Lung (tissue), 12 donors: ENCODE measurements around the gene DBF4B. TPM values are rescaled to one million over a fixed set of nuclear protein-coding genes. Genes with fewer than 3 reads are reported as not detected.

Experiments used
- ATAC-seq: fragments of 200-7000 bp; cut with Tn5 transposase; one replicate; pipeline ENCODE4 v1.9.1; 2020; ENCODE audit warnings: moderate number of reproducible peaks; ENCODE audit not compliant: insufficient read depth, low FRiP score
- DNase-seq, 3 donors: peaks; one replicate each; pipeline ENCODE4 v3.0.0-alpha.2; 2013 to 2017
- H3K27ac ChIP-seq, 2 donors: one replicate each; pipeline ENCODE4 v1.5.1; 2013; ENCODE audit warnings: mild to moderate bottlenecking in 2 of 2, moderate library complexity in 2 of 2, control low read depth in 1 of 2, inconsistent platforms in 1 of 2, low read depth in 1 of 2, low read length in 1 of 2
- H3K27me3 ChIP-seq, 3 donors: one replicate each; pipeline ENCODE4 v1.5.1; 2013; ENCODE audit warnings: low read length in 2 of 3; ENCODE audit not compliant: control insufficient read depth in 3 of 3, insufficient read depth in 3 of 3
- H3K36me3 ChIP-seq, 4 donors: one replicate each; pipeline ENCODE4 v1.5.1; 2013; ENCODE audit warnings: low read length in 4 of 4, mild to moderate bottlenecking in 1 of 4, moderate library complexity in 1 of 4; ENCODE audit not compliant: control insufficient read depth in 4 of 4, insufficient read depth in 4 of 4
- H3K4me1 ChIP-seq, 5 donors: one replicate each; pipeline ENCODE4 v1.5.1; 2013; ENCODE audit warnings: low read length in 5 of 5, mild to moderate bottlenecking in 2 of 5, moderate library complexity in 1 of 5; ENCODE audit not compliant: control insufficient read depth in 5 of 5, insufficient read depth in 5 of 5
- H3K4me3 ChIP-seq: one replicate; pipeline ENCODE4 v1.5.1; 2013; ENCODE audit warnings: mild to moderate bottlenecking, control low read depth, moderate library complexity
- H3K9ac ChIP-seq, 2 donors: one replicate each; pipeline ENCODE4 v1.5.1; 2013; ENCODE audit warnings: low read length in 2 of 2, control low read depth in 1 of 2; ENCODE audit not compliant: insufficient read depth in 1 of 2
- H3K9me3 ChIP-seq, 4 donors: one replicate each; pipeline ENCODE4 v1.5.1; 2013; ENCODE audit warnings: low read length in 3 of 4, mild to moderate bottlenecking in 1 of 4, moderate library complexity in 1 of 4; ENCODE audit not compliant: control insufficient read depth in 4 of 4, insufficient read depth in 3 of 4
- CTCF ChIP-seq: IDR thresholded peaks from 2 replicates; pipeline ENCODE4 v1.5.1; 2012; ENCODE audit warnings: mild to moderate bottlenecking; ENCODE audit errors: control extremely low read depth, extremely low read depth
- WGBS, 2 donors: extraction: QIAGEN DNeasy Blood & Tissue Kit; methylation state at CpG; one replicate each; pipeline ENCODE4 v1.1.7; 2013; 5-methylcytosine and 5-hydroxymethylcytosine counted together
- polyA plus RNA-seq, 2 donors: library from polyadenylated mRNA; stranded (reverse); fragments of 200-250 nt; gene quantifications; one replicate each; pipeline ENCODE4 v1.2.1, GENCODE V29; 2013
- total RNA-seq, 2 donors: library from RNA; depleted of rRNA in 1 of 2; stranded (reverse); fragments of >200 nt in 1 of 2; gene quantifications; one replicate each; pipeline ENCODE4 v1.2.1, GENCODE V29; 2014 to 2021
- donor health status: control.
- donor health status: control.
- donor health status: Bipolar disorder and iron deficiency.
- donor health status: healthy.
- donor health status: DM: yes; HTN: yes; CAD: no.

DBF4B gene
- total and polyA plus RNA-seq, 4 donors = 2.7 to 8.6 (median 3.1) TPM

GRCh38 chr17:44749980-44750318 lies 41.5 kb downstream of the DBF4B start:
- DNase-seq (peak in 2 of 3 donors; percentile 11 to 50), ATAC-seq (no peak)
- Histone ChIP-seq H3K4me3 (no peak overlapping the region), H3K27me3 (no peaks in the 10 kb centered on the region), H3K9ac (no peak overlapping the region), H3K9me3 (peaks cover 0 to 2% (median 0%) of the 10 kb centered on the region in 4 donors), H3K4me1 (peaks cover 0 to 5% (median 0%) of the 10 kb centered on the region in 5 donors), H3K36me3 (peaks cover 0 to 29% (median 4%) of the 10 kb centered on the region in 4 donors), H3K27ac (no peak overlapping the region)
- TF ChIP-seq CTCF = no peak
- WGBS, 2 donors = 65 to 85% methylated on average over 9 of the region's 9 CpGs

GRCh38 chr17:44751331-44751730 lies 42.9 kb downstream of the DBF4B start:
- H3K9ac ChIP-seq = no peak overlapping the region
- WGBS, 2 donors = 83 to 85% methylated on average over 7 of the region's 7 CpGs
- H3K36me3 ChIP-seq = peaks cover 0 to 29% (median 4%) of the 10 kb centered on the region in 4 donors
- DNase-seq (no peak), ATAC-seq (no peak)
- peaks cover 0 to 2% (median 0%) of the 10 kb centered on the region in 4 donors for H3K9me3 ChIP-seq
- H3K4me3 ChIP-seq = no peak overlapping the region
- H3K4me1 ChIP-seq = peaks cover 0 to 5% (median 0%) of the 10 kb centered on the region in 5 donors
- no peak for TF ChIP-seq CTCF
- no peaks in the 10 kb centered on the region for H3K27me3 ChIP-seq
- no peak overlapping the region for H3K27ac ChIP-seq

- Histone ChIP-seq H3K9ac (no peak overlapping the region), H3K27ac (no peak overlapping the region), H3K9me3 (peaks cover 0 to 2% (median 0%) of the 10 kb centered on the region in 4 donors), H3K27me3 (no peaks in the 10 kb centered on the region), H3K36me3 (peaks cover 0 to 29% (median 4%) of the 10 kb centered on the region in 4 donors), H3K4me1 (peaks cover 0 to 5% (median 0%) of the 10 kb centered on the region in 5 donors), H3K4me3 (no peak overlapping the region)
- no peak for TF ChIP-seq CTCF
- no peak for DNase-seq
- ATAC-seq = no peak
- 80 to 90% methylated on average over 10 of the region's 10 CpGs for WGBS, 2 donors
These were observed 43.3 kb downstream of the DBF4B start for GRCh38 chr17:44751806-44752205.
